ENCODE measurements around the gene SLC25A15.

Gene SLC25A15

GRCh38 chr13:40789275-40790153 is at the start of gene SLC25A15:
Gene SLC25A15, plus strand, starts transcription at chr13:40789611. Its CDS starts 3,616 bp downstream, at chr13:40793227.
- peak; percentile 91 for DNase-seq

GRCh38 chr13:40749327-40749726 is 40.1 kb upstream of the SLC25A15 start:
- DNase-seq, result no peak

- DNase-seq, result no peak
Observed at GRCh38 chr13:40755082-40755700, 34.2 kb upstream of the SLC25A15 start.

GRCh38 chr13:40756042-40756441 is 33.4 kb upstream of the SLC25A15 start:
- DNase-seq, result no peak

GRCh38 chr13:40758811-40759210 is 30.6 kb upstream of the SLC25A15 start:
- no peak for DNase-seq

GRCh38 chr13:40762849-40763248 is 26.6 kb upstream of the SLC25A15 start:
- no peak for DNase-seq

- DNase-seq, result peak; percentile 68
Observed at GRCh38 chr13:40764587-40765403, 24.6 kb upstream of the SLC25A15 start.

- no peak for DNase-seq
Observed at GRCh38 chr13:40765602-40766001, 23.8 kb upstream of the SLC25A15 start.

- DNase-seq, result no peak
Observed at GRCh38 chr13:40769970-40770369, 19.4 kb upstream of the SLC25A15 start.

GRCh38 chr13:40770609-40770933 is 18.8 kb upstream of the SLC25A15 start:
- DNase-seq, result no peak

GRCh38 chr13:40770934-40771618 is 18.3 kb upstream of the SLC25A15 start, which contains the start of gene MRPS31:
Gene MRPS31, minus strand, starts transcription at chr13:40771190. Its CDS starts 54 bp downstream, at chr13:40771136.
- peak; percentile 99 for DNase-seq

GRCh38 chr13:40772765-40773473 is 16.5 kb upstream of the SLC25A15 start:
- DNase-seq, result no peak

GRCh38 chr13:40774672-40775071 is 14.7 kb upstream of the SLC25A15 start:
- DNase-seq, result no peak

- DNase-seq, result no peak
Observed at GRCh38 chr13:40776232-40776631, 13.2 kb upstream of the SLC25A15 start.

GRCh38 chr13:40776681-40777165 is 12.7 kb upstream of the SLC25A15 start:
- peak; percentile 82 for DNase-seq

- peak; percentile 80 for DNase-seq
Observed at GRCh38 chr13:40777166-40777808, 12.1 kb upstream of the SLC25A15 start.

- no peak for DNase-seq
Observed at GRCh38 chr13:40777809-40778175, 11.6 kb upstream of the SLC25A15 start.

GRCh38 chr13:40779049-40779448 is 10.4 kb upstream of the SLC25A15 start:
- no peak for DNase-seq

- DNase-seq, result no peak
Observed at GRCh38 chr13:40779796-40780285, 9.6 kb upstream of the SLC25A15 start.

- no peak for DNase-seq
Observed at GRCh38 chr13:40780822-40781401, 8.5 kb upstream of the SLC25A15 start.

- no peak for DNase-seq
Observed at GRCh38 chr13:40781717-40782116, 7.7 kb upstream of the SLC25A15 start.
